Caco-2 (cell line): ENCODE measurements around the gene SORCS2. TPM values are rescaled to one million over a fixed set of nuclear protein-coding genes. Genes with fewer than 3 reads are reported as not detected.

Experiments used
- BruUV-seq: library from RNA; stranded (reverse); fragments of 400-500 nt; replicated peaks from 2 replicates; lab custom pipeline; 2021; lab: Mats Ljungman, UMichigan
- CTCF ChIA-PET: fragments of 300-600 bp; sonication (Branson Sonifier 250); formaldehyde crosslinking; loops from one replicate; lab custom pipeline; 2022; ENCODE audit warnings: antibody characterized with exemption; lab: Charles Lee
- POLR2A ChIA-PET: fragments of 300-600 bp; sonication (Branson Sonifier 250); formaldehyde crosslinking; loops from one replicate; lab custom pipeline; 2022; ENCODE audit warnings: antibody characterized with exemption; lab: Charles Lee
- DNase-seq, 2 experiments: peaks; one replicate each; pipeline versions ENCODE4 v3.0.0 to v3.0.0-alpha.2; 2020 to 2022
- H3K27me3 ChIP-seq: replicated peaks from 2 replicates; pipeline ENCODE4 v1.6.0; 2011; ENCODE audit warnings: low read length; ENCODE audit not compliant: control insufficient read depth, insufficient read depth
- H3K36me3 ChIP-seq: 2 replicates; pipeline ENCODE4 v1.5.1; 2011; ENCODE audit warnings: low read length; ENCODE audit not compliant: control insufficient read depth, insufficient read depth
- H3K4me1 ChIP-seq: fragments of 250-450 bp; sonication (Bioruptor Pico); 2 replicates; pipeline ENCODE4 v1.5.1; 2020; ENCODE audit warnings: mild to moderate bottlenecking
- H3K4me3 ChIP-seq: 2 replicates; pipeline ENCODE4 v1.5.1; 2011; ENCODE audit warnings: low read depth, mild to moderate bottlenecking, control low read depth, low read length
- H3K9me3 ChIP-seq: fragments of 250-450 bp; sonication (Bioruptor Pico); 2 replicates; pipeline ENCODE4 v1.5.1; 2020; ENCODE audit warnings: mild to moderate bottlenecking, moderate library complexity
- H3K27ac Mint-ChIP-seq: one replicate; pipeline ENCODE4 v1.8.0; 2022; ENCODE audit warnings: mixed read lengths; ENCODE audit not compliant: unreplicated experiment
- H3K27me3 Mint-ChIP-seq: one replicate; pipeline ENCODE4 v1.8.0; 2022; ENCODE audit warnings: mixed read lengths; ENCODE audit not compliant: insufficient read depth, unreplicated experiment
- H3K36me3 Mint-ChIP-seq: one replicate; pipeline ENCODE4 v1.8.0; 2022; ENCODE audit warnings: mild to moderate bottlenecking, mixed read lengths; ENCODE audit not compliant: insufficient read depth, unreplicated experiment
- H3K4me1 Mint-ChIP-seq: one replicate; pipeline ENCODE4 v1.8.0; 2022; ENCODE audit warnings: low read depth, mixed read lengths; ENCODE audit not compliant: unreplicated experiment
- H3K4me3 Mint-ChIP-seq: one replicate; pipeline ENCODE4 v1.8.0; 2022; ENCODE audit warnings: mild to moderate bottlenecking, moderate library complexity, mixed read lengths; ENCODE audit not compliant: unreplicated experiment
- H3K9me3 Mint-ChIP-seq: one replicate; pipeline ENCODE4 v1.8.0; 2022; ENCODE audit warnings: mixed read lengths; ENCODE audit not compliant: unreplicated experiment
- CTCF ChIP-seq, 2 experiments: fragments of 200-600 bp in 1 of 2; IDR thresholded peaks; 1 replicate in 1 of 2; 2 replicates in 1 of 2; pipeline versions ENCODE4 v1.5.1 to v1.8.0; 2011 to 2022; ENCODE audit warnings: antibody characterized with exemption in 1 of 2, control low read depth in 1 of 2, inconsistent platforms in 1 of 2, low read depth in 1 of 2, low read length in 1 of 2, mild to moderate bottlenecking in 1 of 2, moderate library complexity in 1 of 2; ENCODE audit not compliant: insufficient read depth in 1 of 2, severe bottlenecking in 1 of 2, unreplicated experiment in 1 of 2
- intact Hi-C: fragments of 100-400 bp; cut with micrococcal nuclease; formaldehyde crosslinking; loops from one replicate; pipeline ENCODE4 v1.10.0; 2022; ENCODE audit not compliant: unreplicated experiment
- total RNA-seq: library from RNA; stranded (reverse); gene quantifications from 2 replicates; pipeline ENCODE4 v1.2.3, GENCODE V29; 2022

Gene SORCS2
- total RNA-seq, 1 experiment from 2014 or later, result 1.6 TPM

DNA sequence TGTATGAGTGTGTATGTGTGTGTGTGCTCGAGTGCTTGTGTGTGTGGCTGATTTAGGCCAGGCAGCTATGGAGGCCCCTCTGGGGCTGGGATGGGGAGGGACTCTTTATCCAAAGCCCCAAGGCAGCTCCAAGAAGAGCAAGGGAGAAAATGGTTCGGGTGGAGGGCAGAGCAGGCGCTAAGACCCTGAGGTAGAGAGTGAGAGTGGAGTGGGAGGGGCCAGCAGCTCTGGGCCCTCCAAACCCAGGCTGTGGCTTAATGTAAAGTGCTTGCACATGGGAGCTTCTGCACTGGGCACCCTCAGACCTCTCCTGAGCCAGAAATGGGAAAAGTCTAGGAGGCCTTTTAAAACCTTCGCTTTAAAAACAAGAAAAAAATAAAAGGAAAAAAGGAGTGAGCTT is 475.9 kb downstream of the SORCS2 start:
- Histone ChIP-seq H3K27me3 (no peaks in the 10 kb centered on the region), H3K36me3 (no peaks in the 10 kb centered on the region), H3K9me3 (no peaks in the 10 kb centered on the region), H3K4me1 (no peaks in the 10 kb centered on the region), H3K4me3 (no peak overlapping the region)
- no peak overlapping the region for H3K4me3 Mint-ChIP-seq
- H3K9me3 Mint-ChIP-seq, result no peaks in the 10 kb centered on the region
- no peaks in the 10 kb centered on the region for H3K36me3 Mint-ChIP-seq
- no peaks in the 10 kb centered on the region for H3K4me1 Mint-ChIP-seq
- TF ChIP-seq CTCF (IDR thresholded peaks at IDR 0.05; ENCODE audit: insufficient read depth in 1 of 2, low read depth in 1 of 2, low read length in 1 of 2, severe bottlenecking in 1 of 2, unreplicated experiment in 1 of 2), result no peak
- no TSS peak for BruUV-seq
- POLR2A ChIA-PET, result no interaction called here
- intact Hi-C loops, result no loop called here
- no peak for DNase-seq
- no peaks in the 10 kb centered on the region for H3K27me3 Mint-ChIP-seq
- H3K27ac Mint-ChIP-seq, result no peak overlapping the region
- CTCF ChIA-PET, result no interaction called here

GRCh38 chr4:7668826-7669225 is 476.5 kb downstream of the SORCS2 start:
- Histone ChIP-seq H3K4me1 (no peaks in the 10 kb centered on the region), H3K27me3 (no peaks in the 10 kb centered on the region), H3K9me3 (no peaks in the 10 kb centered on the region), H3K4me3 (no peak overlapping the region), H3K36me3 (no peaks in the 10 kb centered on the region)
- Mint-ChIP-seq H3K9me3 (no peaks in the 10 kb centered on the region), H3K4me3 (no peak overlapping the region), H3K36me3 (no peaks in the 10 kb centered on the region), H3K27ac (no peak overlapping the region), H3K27me3 (no peaks in the 10 kb centered on the region), H3K4me1 (no peaks in the 10 kb centered on the region)
- intact Hi-C loops, result no loop called here
- no peak for DNase-seq
- no TSS peak for BruUV-seq
- TF ChIP-seq CTCF (IDR thresholded peaks at IDR 0.05; ENCODE audit: insufficient read depth in 1 of 2, low read depth in 1 of 2, low read length in 1 of 2, severe bottlenecking in 1 of 2, unreplicated experiment in 1 of 2), result no peak
- ChIA-PET CTCF (no interaction called here), POLR2A (no interaction called here)

GRCh38 chr4:7672601-7673000 is 480.3 kb downstream of the SORCS2 start:
- BruUV-seq, result no TSS peak
- ChIA-PET POLR2A (no interaction called here), CTCF (no interaction called here)
- Mint-ChIP-seq H3K9me3 (no peaks in the 10 kb centered on the region), H3K36me3 (no peaks in the 10 kb centered on the region), H3K27me3 (no peaks in the 10 kb centered on the region), H3K4me3 (no peak overlapping the region), H3K4me1 (no peaks in the 10 kb centered on the region), H3K27ac (no peak overlapping the region)
- H3K4me3 ChIP-seq, result no peak overlapping the region
- H3K27me3 ChIP-seq, result no peaks in the 10 kb centered on the region
- no peaks in the 10 kb centered on the region for H3K4me1 ChIP-seq
- no peak for TF ChIP-seq CTCF (IDR thresholded peaks at IDR 0.05; ENCODE audit: insufficient read depth in 1 of 2, low read depth in 1 of 2, low read length in 1 of 2, severe bottlenecking in 1 of 2, unreplicated experiment in 1 of 2)
- H3K9me3 ChIP-seq, result no peaks in the 10 kb centered on the region
- no peaks in the 10 kb centered on the region for H3K36me3 ChIP-seq
- DNase-seq, result no peak
- intact Hi-C loops, result no loop called here
